GM19239 (cell line): ENCODE measurements around the gene CKM.
"Not testable (repeated sequence)": the region's sequence is repeated elsewhere in the genome, so short reads cannot be mapped to it uniquely, and the experiment has no call there.

ENCODE experiments used
- DNase-seq: peaks from one replicate; pipeline ENCODE4 v3.0.0; 2011; ENCODE audit warnings: low spot score; ENCODE audit not compliant: insufficient read length
- FAIRE-seq: peaks from 2 replicates; lab custom pipeline; 2011; peaks lifted over from hg19 to GRCh38; lab: Jason Lieb, UNC

The CKM gene

DNA sequence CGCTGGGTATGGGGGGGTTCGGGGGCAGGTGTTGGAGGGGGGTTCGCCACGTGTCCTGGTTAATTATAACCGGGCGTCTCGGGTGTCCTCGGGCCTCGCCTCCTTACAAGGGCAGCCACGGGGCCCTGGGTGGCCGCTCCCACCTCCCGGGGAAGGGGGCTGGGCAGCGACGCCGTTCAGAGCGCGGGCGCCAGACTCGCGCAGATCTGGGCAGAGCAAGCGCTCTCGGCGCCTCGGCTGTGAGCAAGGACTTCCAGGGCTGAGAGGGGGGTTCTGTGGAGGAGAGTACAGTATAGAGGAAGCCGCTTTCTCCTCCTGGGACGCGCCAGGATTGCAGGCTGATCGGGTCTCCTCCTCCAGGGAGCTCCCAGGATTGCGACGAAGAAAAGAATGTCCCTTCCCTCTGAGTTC lies 1.0 kb upstream of the CKM start:
- no peak for DNase-seq
- no peak for FAIRE-seq

DNA sequence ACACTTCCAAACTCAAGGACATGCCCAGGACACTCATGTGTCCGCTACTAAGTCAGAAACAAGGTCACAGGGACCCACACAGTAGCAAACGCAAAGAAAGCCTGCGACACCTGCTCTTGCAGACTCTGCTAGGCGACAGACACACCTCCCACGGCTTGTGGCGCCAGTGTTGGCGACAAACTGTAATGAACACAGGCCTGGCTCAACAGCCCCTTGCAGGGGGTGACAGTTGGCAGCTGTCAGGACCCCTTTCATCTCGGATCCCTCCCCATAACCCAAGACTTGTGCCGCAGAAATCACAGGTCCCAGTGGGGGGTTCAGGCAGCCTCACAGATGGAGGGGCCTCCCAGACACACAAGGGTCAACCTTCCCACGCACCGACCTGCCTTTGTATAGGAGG lies 364 bp downstream of the CKM start:
- DNase-seq (no peak), FAIRE-seq (no peak)

DNA sequence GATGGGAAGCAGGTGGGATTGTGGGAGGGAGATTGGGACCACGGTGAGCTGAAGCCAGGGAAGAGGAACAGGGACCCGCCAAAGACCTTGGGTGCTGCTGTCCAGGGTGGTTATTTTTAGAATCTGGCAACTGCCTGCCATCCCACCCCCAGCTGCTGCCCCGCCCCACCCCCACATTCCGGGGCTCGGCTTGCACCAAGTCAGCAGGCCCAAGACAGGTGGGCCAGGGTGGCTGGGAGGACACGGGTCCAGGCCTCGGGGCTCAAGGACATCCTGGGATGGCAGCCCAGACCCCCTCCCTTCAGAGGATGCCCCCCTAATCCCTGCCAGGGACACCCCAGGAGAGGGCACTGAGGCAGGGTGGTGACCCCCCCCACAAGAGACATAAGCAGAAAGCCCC lies 827 bp downstream of the CKM start:
- FAIRE-seq (no peak), DNase-seq (no peak)

DNA sequence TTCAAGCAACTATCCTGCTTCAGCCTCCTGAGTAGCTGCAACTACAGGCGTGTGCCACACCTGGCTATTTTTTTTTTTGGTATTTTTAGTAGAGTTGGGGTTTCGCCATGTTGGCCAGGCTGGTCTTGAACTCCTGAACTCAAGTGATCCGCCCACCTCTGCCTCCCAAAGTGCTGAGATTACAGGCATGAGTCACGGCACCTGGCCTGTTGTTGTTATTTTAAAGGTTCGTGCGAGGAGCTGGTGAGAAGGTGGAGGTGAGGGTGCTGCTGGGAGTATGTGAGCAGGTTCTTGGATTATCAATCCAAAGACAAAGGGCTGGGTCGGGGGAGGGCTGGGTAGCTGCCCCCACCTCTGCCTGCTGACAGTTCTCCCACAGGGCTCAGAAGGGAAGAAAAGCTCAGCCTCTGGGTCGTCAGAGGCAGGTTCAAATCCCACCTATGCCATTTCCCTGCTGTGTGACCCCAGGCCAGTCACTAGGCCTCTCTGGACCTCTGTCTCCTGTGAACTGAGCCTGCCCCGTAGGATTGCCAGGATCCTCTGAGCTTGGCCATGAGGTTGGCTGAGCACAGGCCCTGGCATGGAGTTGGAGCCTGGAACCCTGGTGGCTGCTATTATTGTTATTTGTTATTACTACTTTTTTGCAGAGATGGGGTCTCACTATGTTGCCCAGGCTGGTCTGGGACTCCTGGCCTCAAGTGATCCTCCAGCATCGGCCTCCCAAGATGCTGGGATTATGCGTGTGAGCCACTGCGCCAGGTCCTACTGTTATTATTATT lies 1.5 kb downstream of the CKM start:
- FAIRE-seq (no peak), DNase-seq (no peak)

DNA sequence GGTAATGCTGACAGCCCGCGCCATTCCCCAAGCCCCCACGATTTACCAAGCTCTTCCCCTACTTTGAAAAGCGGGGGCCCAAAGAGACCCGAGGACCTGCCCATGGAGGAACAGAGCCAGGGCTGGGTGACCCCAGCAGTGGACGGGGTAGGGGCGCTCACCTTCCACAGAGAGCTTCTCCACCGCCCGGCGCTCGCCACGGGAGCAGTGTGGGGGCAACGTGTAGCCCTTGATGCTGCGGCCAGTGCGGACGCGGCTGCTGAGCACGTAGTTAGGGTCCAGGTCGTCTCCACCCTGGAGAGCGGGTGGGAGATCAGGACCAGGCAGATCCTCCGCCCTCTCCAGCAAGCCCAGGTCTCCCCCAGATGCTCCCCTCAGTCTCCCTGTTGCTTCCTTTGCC lies 7.4 kb downstream of the CKM start:
- DNase-seq (no peak), FAIRE-seq (no peak)

DNA sequence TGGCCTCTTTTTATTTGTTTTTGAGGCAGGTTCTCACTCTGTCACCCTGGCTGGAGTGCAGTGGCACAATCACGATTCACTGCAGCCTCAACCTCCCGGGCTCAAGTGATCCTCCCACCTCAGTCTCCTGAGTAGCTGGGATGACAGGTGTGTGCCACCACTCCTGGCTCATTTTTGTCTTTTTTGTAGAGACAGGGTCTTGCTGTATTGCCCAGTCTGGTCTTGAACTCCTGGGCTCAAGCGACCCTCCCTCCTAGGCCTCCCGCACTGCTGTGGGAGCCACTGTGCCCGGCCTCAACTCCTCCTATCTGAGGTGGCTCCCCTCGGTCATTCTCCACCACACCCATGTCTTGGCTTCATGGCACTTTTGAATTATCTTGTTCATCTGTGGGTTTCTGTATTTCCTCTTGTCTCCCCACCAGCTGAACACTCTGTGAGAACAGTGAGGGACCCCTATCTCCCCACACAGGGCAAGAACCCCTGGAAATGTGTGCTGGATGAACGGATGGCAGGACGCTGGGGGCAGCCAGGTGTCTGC lies 7.9 kb downstream of the CKM start:
- DNase-seq: no peak
- no peak for FAIRE-seq

DNA sequence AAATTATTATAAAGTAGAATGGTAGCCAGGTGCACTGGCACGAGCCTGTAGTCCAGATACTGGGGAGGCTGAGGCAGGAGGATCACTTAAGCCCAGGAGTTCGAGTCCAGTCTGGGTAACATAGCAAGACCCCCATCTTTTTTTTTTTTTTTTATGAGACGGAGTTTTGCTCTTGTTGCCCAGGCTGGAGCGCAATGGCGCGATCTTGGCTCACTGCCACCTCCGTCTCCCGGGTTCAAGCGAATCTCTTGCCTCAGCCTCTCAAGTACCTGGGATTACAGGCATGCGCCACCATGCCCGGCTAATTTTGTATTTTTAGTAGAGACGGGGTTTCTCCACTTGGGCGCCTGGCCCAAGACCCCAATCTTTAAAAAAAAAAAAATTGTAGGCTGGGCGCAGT lies 10.4 kb downstream of the CKM start:
- FAIRE-seq, DNase-seq: not testable (repeated sequence)

DNA sequence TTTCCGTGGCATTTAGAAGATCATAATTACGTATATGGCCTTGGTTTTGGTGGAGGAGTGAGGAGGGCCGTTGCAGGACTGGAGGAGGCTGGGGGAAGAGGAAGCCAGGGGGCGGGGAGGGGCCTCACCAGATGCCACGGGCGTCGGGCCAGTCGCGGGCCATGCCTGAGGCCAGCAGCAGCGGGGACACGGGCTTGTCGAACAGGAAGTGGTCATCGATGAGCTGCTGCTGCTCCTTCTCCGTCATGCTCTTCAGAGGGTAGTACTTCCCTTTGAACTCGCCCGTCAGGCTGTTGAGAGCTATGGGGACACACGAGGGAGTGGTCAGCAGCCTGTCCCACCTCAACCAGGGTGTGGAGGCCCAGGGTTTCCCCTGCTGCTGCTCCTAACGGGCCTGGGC lies 11.1 kb downstream of the CKM start:
- DNase-seq (no peak), FAIRE-seq (no peak)

DNA sequence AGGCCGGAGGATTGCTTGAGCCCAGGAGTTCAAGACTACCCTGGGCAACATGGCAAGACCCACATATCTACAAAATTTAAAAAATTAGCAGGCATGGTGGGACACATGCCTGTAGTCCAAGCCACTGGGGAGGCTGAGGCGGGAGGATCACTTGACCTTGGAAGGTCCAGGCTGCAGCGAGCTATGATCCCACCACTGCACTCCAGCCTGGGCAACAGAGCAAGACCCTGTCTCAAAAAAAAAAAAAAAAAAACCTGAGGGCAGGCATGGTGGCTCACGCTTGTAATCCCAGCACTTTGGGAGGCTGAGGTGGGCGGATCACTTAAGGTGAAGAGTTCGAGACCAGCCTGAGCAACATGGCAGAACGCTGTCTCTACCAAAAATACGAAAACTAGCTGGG lies 13.4 kb downstream of the CKM start:
- FAIRE-seq, DNase-seq: not testable (repeated sequence)

DNA sequence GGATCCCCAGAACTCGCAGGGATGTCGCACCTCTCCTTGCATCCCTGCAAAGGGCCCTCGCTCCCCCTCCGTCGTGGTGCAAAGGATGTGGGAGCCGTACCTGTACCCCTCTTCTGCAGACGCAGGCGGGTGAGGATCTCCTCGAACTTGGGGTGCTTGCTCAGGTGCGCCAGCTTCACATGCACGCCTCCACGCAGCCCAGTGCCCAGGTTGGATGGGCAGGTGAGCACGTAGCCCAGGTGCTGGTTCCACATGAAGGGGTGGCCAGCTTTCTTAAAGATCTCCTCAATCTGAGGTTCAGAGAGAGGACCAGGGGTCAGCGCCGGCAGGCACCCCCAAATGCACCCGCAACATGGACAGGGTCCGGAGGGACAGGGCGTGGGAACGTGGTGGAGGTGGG lies 15.3 kb downstream of the CKM start:
- DNase-seq: no peak
- FAIRE-seq: no peak

DNA sequence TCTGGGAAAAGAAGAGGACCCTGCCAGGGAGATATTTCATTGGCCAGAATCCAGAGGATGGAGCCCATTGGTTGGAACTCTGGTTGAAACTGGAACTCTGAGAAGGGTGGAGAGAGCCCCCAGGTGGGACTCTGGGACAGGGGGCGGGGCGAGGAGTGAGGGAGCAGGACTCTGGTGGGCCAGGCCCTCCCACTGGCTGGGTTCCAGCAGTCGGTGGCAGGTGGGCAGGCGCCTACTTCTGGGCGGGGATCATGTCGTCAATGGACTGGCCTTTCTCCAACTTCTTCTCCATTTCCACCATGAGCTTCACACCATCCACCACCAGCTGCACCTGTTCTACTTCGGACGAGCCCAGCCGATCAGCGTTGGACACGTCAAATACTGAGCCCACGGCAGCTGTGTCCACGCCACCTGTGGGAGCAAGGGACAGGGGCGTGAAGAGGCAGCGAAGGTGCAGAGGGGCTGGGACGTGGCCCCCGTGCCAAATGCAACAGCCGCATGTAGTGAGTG lies 16.1 kb downstream of the CKM start:
- DNase-seq (no peak), FAIRE-seq (no peak)

DNA sequence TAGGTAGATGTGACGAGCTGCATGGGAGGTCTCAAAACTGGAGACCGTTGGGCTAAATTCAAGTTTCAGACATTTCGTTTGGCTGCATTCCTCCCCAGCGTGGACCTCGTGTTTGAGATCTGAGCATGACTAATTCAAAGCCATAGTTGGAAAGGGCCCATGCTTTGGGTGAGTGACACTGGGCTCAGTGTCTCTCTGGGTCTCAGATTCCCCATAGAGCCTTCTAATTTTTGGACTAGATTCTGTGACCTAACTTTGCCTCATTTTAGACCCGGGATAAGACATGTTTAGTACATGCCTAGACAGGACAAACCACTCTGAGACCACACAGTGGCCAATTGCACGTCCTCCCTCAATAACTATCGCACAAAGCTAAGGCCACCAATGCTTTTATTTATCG lies 16.6 kb downstream of the CKM start:
- no peak for FAIRE-seq
- no peak for DNase-seq

DNA sequence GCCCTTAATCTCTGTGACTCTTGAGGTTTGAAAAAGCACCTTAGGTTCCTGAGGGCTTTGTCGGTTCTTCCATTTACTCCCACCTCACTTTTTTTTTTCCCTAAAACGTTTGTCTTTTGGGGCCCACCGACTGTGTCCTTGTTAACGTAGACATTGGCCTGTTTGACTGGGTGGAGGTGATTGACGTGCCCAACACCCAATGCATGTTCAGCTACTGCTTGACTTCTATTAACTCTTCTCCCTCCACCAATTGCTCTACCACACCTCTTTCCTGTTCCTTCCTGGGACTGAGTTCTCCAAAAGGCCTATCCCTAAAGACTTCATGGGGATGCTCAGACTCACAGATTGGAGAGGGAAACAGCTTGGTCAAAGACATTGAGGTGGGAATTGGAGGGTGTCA lies 17.3 kb downstream of the CKM start:
- FAIRE-seq: no peak

DNA sequence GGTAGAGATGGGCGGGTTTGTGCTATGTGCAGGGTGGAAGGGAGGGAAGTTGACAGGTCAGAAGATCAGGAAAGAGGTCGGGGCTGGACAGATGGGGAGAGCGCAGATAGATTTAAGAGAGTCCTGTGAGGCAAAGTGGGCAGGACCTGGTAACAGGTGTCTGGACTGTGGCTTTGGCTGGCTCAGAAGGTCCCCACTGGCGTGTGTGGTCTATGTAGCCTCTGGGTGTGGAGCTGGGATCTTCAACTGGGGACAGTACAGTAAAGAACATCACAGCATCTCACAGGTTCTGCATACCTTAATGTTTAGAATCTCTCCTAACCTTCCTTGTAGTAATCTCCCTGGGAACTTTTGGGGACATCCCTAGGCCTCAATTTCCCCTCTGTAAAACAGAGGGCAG lies 17.7 kb downstream of the CKM start:
- FAIRE-seq (no peak), DNase-seq (no peak)

More for the DNA sequence above, 17.3 kb downstream of the CKM start:
- no peak for DNase-seq

DNA sequence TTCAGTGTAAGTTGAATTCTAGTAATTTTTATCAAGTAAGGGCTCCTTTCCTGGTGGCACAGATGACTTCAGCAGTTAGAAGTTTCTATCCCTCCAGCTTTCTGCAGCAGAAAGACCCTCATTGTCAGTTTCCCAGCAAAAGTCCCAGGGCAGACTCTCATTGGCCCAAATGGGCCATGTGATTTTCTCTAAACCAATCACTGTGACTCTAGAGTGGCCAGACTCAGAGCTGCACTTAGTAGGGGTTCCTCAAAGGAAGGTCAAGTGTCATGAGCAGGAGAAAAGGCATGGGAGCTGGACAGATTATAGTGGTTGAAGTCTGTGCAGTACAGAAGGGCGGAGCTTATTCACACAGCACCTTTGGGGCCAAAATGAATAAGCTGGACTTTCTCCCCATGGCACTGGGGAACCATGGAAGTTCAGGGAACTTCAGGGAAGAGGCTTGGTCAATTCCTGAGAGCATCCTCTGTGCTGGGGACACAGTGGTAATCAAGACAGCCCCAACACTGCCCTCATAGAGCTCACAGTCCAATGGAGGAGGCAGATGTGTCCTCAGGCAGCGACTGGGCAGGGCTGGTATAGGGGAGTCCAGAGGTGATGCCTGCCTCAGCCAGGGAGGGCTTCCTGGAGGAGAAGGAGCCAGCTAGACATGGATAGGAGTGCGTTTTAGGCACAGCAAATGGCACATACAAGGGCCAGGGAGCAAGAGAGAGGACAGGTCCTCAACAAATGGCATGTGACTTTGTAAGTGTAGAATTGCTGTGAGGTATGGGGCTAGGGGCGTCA lies 18.3 kb downstream of the CKM start:
- no peak for DNase-seq
- no peak for FAIRE-seq

DNA sequence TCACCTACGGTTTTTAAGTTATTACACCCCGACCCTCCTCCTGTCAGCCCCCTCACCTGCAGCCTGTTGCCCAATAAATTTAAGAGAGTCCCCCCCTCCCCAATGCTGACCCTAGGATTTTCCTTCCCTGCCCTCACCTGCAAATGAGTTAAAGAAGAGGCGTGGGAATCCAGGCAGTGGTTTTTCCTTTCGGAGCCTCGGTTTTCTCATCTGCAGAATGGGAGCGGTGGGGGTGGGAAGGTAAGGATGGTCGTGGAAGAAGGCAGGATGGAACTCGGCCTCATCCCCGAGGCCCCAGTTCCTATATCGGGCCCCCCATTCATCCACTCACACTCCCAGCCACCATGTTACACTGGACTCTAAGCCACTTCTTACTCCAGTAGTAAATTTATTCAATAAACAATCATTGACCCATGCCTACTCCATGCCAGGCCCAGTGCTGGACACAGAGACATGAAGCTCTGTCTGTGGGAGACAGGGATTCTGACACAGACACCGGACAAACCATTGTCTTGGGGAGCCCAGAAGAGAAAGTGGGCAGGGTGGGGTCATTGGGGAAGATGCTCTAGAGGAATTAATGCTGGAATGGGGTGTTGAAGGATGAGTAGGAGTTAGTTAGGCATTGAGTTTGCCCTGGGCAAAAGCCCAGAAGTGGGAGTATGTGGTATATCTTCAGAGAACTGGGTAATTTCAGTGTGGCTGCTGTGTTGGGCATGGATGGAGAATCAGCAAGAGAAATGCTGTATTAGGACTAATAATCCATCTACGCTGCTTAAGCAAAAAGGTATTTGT lies 19.2 kb downstream of the CKM start:
- no peak for DNase-seq
- no peak for FAIRE-seq

DNA sequence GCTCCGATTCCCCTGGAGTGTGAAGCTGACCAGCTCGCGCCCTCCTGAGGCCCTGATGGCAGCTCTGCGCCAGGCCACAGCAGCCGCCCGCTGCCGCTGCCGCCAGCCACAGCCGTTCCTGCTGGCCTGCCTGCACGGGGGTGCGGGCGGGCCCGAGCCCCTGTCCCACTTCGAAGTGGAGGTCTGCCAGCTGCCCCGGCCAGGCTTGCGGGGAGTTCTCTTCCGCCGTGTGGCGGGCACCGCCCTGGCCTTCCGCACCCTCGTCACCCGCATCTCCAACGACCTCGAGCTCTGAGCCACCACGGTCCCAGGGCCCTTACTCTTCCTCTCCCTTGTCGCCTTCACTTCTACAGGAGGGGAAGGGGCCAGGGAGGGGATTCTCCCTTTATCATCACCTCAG lies 20.3 kb downstream of the CKM start:
- DNase-seq (no peak), FAIRE-seq (no peak)

DNA sequence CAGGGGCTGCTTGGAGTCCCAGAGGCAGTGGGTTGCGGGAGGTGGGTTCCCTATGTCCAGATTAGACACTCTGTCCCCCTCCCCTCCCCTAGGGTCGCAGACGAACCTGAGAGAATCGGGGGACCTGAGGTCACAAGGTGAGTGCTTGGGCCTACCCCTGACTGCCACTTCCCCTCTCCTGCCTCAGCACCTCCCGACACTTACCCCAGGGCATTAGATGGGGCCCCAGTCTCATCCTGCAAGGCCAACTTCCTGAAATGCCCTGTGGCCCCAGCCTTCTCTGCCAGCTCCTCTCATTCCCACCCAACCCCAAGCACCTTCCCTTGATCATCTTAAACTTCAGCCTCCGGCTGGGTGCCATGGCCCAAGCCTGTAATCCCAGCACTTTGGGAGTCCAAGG lies 23.0 kb downstream of the CKM start:
- DNase-seq (no peak), FAIRE-seq (no peak)

DNA sequence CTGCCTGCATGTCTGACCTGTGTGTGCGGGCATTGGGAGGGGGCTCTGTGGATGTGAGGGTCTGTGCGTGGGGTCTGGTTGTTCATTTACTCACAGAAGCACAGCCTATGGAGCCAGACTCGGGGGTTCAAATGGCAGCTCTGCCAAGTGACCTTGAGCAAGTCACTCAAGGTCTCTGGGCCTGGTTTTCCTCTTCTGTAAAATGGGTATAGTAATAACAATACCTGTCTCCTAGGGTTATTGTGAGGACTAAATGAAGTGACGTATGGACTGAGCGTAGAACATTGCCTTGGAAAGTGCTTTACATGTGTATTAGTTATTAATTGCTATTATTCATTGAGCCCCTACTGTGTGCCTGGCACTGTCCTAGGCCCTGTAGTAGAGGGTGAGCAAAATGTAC lies 24.4 kb downstream of the CKM start:
- FAIRE-seq (no peak), DNase-seq (no peak)

DNA sequence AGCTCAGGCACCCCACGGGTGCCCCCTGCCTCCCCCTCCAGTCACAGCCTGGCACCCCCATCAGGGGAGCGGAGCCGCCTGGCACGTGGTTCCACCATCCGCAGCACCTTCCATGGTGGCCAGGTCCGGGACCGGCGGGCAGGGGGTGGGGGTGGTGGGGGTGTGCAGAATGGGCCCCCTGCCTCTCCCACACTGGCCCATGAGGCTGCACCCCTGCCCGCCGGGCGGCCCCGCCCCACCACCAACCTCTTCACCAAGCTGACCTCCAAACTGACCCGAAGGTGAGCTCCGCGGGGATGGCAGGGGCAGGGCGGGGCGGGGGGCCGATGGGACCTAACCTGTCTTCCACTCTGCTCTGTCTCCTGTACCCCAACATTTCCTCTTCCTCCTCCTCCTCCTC lies 25.0 kb downstream of the CKM start:
- no peak for FAIRE-seq

DNA sequence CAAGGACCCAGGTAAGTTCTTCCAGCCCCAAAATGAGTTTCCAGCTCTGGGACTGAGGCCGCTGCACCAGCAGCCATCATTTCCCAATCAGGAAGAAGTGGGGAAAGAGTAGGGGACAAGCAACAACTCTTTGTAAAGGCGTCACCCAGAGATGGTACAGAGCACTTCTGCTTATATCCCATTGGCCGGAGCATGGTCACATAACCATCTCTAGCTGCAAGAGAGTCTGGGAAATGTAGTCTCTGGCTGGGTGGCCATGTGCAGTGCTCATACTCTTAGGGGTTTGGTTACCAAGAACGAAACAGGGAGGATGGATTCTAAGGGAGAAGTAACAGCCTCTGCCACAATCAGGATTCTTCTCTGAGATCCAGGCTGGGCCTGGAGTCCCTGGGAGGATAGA lies 26.3 kb downstream of the CKM start:
- DNase-seq: no peak
- no peak for FAIRE-seq

More for the DNA sequence above, 25.0 kb downstream of the CKM start:
- no peak for DNase-seq
